H9 (cell line): Measurements from ENCODE around the gene NIM1K. TPM values are rescaled to one million over a fixed set of nuclear protein-coding genes. Genes with fewer than 3 reads are reported as not detected.

Source experiments
- DNase-seq: peaks from one replicate; pipeline ENCODE4 v3.0.0-alpha.2; 2017
- H2AFZ ChIP-seq: one replicate; pipeline ENCODE4 v1.6.1; 2013; ENCODE audit warnings: mild to moderate bottlenecking, low read length, control low read depth, moderate library complexity
- H2AK5ac ChIP-seq: 2 replicates; pipeline ENCODE4 v1.6.1; 2013; ENCODE audit warnings: low read length, control low read depth, mixed read lengths; ENCODE audit not compliant: insufficient read length
- H2BK120ac ChIP-seq: one replicate; pipeline ENCODE4 v1.6.1; 2013; ENCODE audit warnings: low read depth, mild to moderate bottlenecking, low read length, control low read depth, inconsistent platforms; ENCODE audit not compliant: poor library complexity, severe bottlenecking
- H2BK12ac ChIP-seq: 2 replicates; pipeline ENCODE4 v1.6.1; 2013; ENCODE audit warnings: low read length, control low read depth, mixed read lengths, low read depth; ENCODE audit not compliant: insufficient read length
- H2BK15ac ChIP-seq: 2 replicates; pipeline ENCODE4 v1.6.1; 2013; ENCODE audit warnings: low read depth, low read length, control low read depth
- H2BK20ac ChIP-seq: one replicate; pipeline ENCODE4 v1.6.1; 2013; ENCODE audit warnings: low read depth, mild to moderate bottlenecking, low read length, control low read depth, inconsistent platforms; ENCODE audit not compliant: poor library complexity, severe bottlenecking
- H2BK5ac ChIP-seq: 2 replicates; pipeline ENCODE4 v1.6.1; 2013; ENCODE audit warnings: low read length, control low read depth, mixed read lengths; ENCODE audit not compliant: insufficient read length
- H3K14ac ChIP-seq: 2 replicates; pipeline ENCODE4 v1.6.1; 2013; ENCODE audit warnings: low read length, control low read depth; ENCODE audit not compliant: insufficient read depth
- H3K18ac ChIP-seq: 2 replicates; pipeline ENCODE4 v1.6.1; 2013; ENCODE audit warnings: low read depth, mild to moderate bottlenecking, mixed read lengths, low read length, control low read depth; ENCODE audit not compliant: insufficient read length
- H3K23ac ChIP-seq: 2 replicates; pipeline ENCODE4 v1.6.1; 2013; ENCODE audit warnings: low read length, control low read depth, mixed read lengths, low read depth; ENCODE audit not compliant: insufficient read length
- H3K23me2 ChIP-seq: 2 replicates; pipeline ENCODE4 v1.6.1; 2013; ENCODE audit warnings: low read depth, mild to moderate bottlenecking, mixed read lengths, low read length, control low read depth; ENCODE audit not compliant: insufficient read length, poor library complexity, severe bottlenecking
- H3K27ac ChIP-seq: 2 replicates; pipeline ENCODE4 v1.5.1; 2013; ENCODE audit warnings: low read length, control low read depth, mixed read lengths, low read depth; ENCODE audit not compliant: insufficient read length
- H3K27me3 ChIP-seq: 2 replicates; pipeline ENCODE4 v1.6.1; 2013; ENCODE audit warnings: low read length, control low read depth, inconsistent platforms; ENCODE audit not compliant: insufficient read depth
- H3K4ac ChIP-seq: 2 replicates; pipeline ENCODE4 v1.6.1; 2013; ENCODE audit warnings: low read depth, mild to moderate bottlenecking, control low read depth, inconsistent platforms, low read length, moderate library complexity
- H3K4me1 ChIP-seq: 2 replicates; pipeline ENCODE4 v1.6.1; 2013; ENCODE audit warnings: low read length, control low read depth, inconsistent platforms; ENCODE audit not compliant: insufficient read depth
- H3K4me2 ChIP-seq: 2 replicates; pipeline ENCODE4 v1.6.1; 2013; ENCODE audit warnings: low read length, control low read depth, mixed read lengths; ENCODE audit not compliant: insufficient read length, insufficient read depth
- H3K56ac ChIP-seq: 2 replicates; pipeline ENCODE4 v1.6.1; 2013; ENCODE audit warnings: low read depth, mild to moderate bottlenecking, mixed read lengths, low read length, control low read depth; ENCODE audit not compliant: insufficient read length
- H3K79me1 ChIP-seq: 2 replicates; pipeline ENCODE4 v1.6.1; 2013; ENCODE audit warnings: low read depth, mild to moderate bottlenecking, moderate library complexity, low read length, control low read depth, inconsistent platforms; ENCODE audit not compliant: insufficient read depth, poor library complexity, severe bottlenecking
- H3K79me2 ChIP-seq: 2 replicates; pipeline ENCODE4 v1.6.1; 2013; ENCODE audit warnings: low read length, control low read depth, inconsistent platforms; ENCODE audit not compliant: insufficient read depth
- H3K9ac ChIP-seq: 2 replicates; pipeline ENCODE4 v1.6.1; 2013; ENCODE audit warnings: low read length, control low read depth, mixed read lengths; ENCODE audit not compliant: insufficient read length; ENCODE audit errors: extremely low read depth
- H3K9me3 ChIP-seq: one replicate; pipeline ENCODE4 v1.6.1; 2013; ENCODE audit warnings: low read depth, low read length, inconsistent platforms; ENCODE audit not compliant: control insufficient read depth
- H3T11ph ChIP-seq: one replicate; pipeline ENCODE4 v1.6.1; 2013; ENCODE audit warnings: mild to moderate bottlenecking, low read length, control low read depth, inconsistent platforms
- H4K20me1 ChIP-seq: one replicate; pipeline ENCODE4 v1.6.1; 2013; ENCODE audit not compliant: control insufficient read depth, insufficient read length, insufficient read depth
- H4K5ac ChIP-seq: 2 replicates; pipeline ENCODE4 v1.6.1; 2013; ENCODE audit warnings: low read depth, mild to moderate bottlenecking, mixed read lengths, low read length, control low read depth; ENCODE audit not compliant: insufficient read length
- H4K8ac ChIP-seq: replicated peaks from 2 replicates; pipeline ENCODE4 v1.6.1; 2013; ENCODE audit warnings: low read length, control low read depth, mixed read lengths, low read depth; ENCODE audit not compliant: insufficient read length
- H4K91ac ChIP-seq: 2 replicates; pipeline ENCODE4 v1.6.1; 2013; ENCODE audit warnings: low read depth, mild to moderate bottlenecking, moderate library complexity, mixed read lengths, low read length, control low read depth; ENCODE audit not compliant: insufficient read length
- H3K27ac Mint-ChIP-seq, 3 experiments: 2 replicates in 2 of 3; 3 replicates in 1 of 3; pipeline ENCODE4 v1.8.0; 2020 to 2021; ENCODE audit warnings: mixed read lengths in 3 of 3, mild to moderate bottlenecking in 1 of 3, moderate library complexity in 1 of 3
- H3K27me3 Mint-ChIP-seq: 2 replicates; pipeline ENCODE4 v1.8.0; 2021; ENCODE audit warnings: low read depth, mild to moderate bottlenecking, moderate library complexity, mixed read lengths
- H3K36me3 Mint-ChIP-seq, 3 experiments: 2 replicates in 2 of 3; 3 replicates in 1 of 3; pipeline ENCODE4 v1.8.0; 2020 to 2021; ENCODE audit warnings: low read depth in 3 of 3, mixed read lengths in 3 of 3; ENCODE audit not compliant: insufficient read depth in 1 of 3
- H3K4me1 Mint-ChIP-seq, 2 experiments: 2 replicates each; pipeline ENCODE4 v1.8.0; 2020; ENCODE audit warnings: mixed read lengths in 2 of 2
- H3K4me3 Mint-ChIP-seq, 2 experiments: 2 replicates in 1 of 2; 3 replicates in 1 of 2; pipeline ENCODE4 v1.8.0; 2020 to 2021; ENCODE audit warnings: mild to moderate bottlenecking in 2 of 2, mixed read lengths in 2 of 2, moderate library complexity in 1 of 2
- H3K9me3 Mint-ChIP-seq, 2 experiments: 2 replicates in 1 of 2; 3 replicates in 1 of 2; pipeline ENCODE4 v1.8.0; 2020; ENCODE audit warnings: mild to moderate bottlenecking in 2 of 2, mixed read lengths in 2 of 2, moderate library complexity in 1 of 2
- WGBS: extraction: QIAGEN DNeasy Blood & Tissue Kit; methylation state at CpG from one replicate; pipeline ENCODE4 v1.1.7; 2013; ENCODE audit warnings: missing lambda C conversion rate, low lambda C conversion rate, mixed read lengths; ENCODE audit not compliant: insufficient read length; ENCODE audit errors: extremely low coverage; 5-methylcytosine and 5-hydroxymethylcytosine counted together
- total RNA-seq: library from RNA; stranded (reverse); gene quantifications from 2 replicates; pipeline ENCODE4 v1.2.1, GENCODE V29; 2021
- TF ChIP-seq, protein P1 (sequence below): fragments of 200-600 bp; sonication (generic); conservative IDR thresholded peaks from 3 replicates; pipeline ENCODE4 v1.8.0; 2021; ENCODE audit warnings: antibody characterized with exemption, mild to moderate bottlenecking

The NIM1K gene
- total RNA-seq, 1 experiment from 2014 or later, result 0.07 TPM

DNA sequence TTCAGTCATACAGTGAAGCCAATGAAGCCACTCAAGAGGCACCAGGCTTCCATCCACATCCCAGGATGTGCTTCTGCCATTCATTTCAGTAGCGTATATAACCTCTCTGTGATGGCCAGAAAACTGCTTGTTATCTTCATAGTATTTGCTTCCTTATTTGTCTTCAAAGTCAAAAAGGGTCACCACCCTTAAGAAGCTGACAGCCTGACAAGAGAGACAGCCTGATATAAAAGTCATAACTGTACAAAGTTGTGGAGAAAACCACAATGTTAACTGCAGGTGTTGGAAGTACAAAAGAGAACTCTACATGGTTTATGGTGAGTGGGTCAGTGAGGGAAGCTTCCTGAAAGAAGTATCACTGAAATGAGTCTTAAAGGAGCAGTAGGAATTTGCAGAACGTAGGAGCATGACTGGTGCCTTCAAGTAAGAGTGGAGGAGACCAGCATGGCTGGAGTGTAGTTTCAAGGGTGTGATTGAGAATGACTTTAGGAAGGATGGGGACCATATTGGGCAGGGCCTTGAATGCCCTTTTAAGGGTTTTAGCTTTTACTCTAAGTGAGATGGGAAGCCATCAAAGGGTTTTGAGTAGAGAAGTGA, 33.7 kb downstream of the NIM1K start:
- no peaks in the 10 kb centered on the region for H3K9me3 ChIP-seq
- TF ChIP-seq, protein P1, sequence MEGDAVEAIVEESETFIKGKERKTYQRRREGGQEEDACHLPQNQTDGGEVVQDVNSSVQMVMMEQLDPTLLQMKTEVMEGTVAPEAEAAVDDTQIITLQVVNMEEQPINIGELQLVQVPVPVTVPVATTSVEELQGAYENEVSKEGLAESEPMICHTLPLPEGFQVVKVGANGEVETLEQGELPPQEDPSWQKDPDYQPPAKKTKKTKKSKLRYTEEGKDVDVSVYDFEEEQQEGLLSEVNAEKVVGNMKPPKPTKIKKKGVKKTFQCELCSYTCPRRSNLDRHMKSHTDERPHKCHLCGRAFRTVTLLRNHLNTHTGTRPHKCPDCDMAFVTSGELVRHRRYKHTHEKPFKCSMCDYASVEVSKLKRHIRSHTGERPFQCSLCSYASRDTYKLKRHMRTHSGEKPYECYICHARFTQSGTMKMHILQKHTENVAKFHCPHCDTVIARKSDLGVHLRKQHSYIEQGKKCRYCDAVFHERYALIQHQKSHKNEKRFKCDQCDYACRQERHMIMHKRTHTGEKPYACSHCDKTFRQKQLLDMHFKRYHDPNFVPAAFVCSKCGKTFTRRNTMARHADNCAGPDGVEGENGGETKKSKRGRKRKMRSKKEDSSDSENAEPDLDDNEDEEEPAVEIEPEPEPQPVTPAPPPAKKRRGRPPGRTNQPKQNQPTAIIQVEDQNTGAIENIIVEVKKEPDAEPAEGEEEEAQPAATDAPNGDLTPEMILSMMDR, result no peak

More for the DNA sequence above, 33.7 kb downstream of the NIM1K start:
- Histone ChIP-seq H3K4ac (no peak overlapping the region), H2AFZ (no peak overlapping the region), H3K4me1 (no peaks in the 10 kb centered on the region), H3K9ac (no peak overlapping the region), H3K23me2 (no peaks in the 10 kb centered on the region), H3K27ac (no peak overlapping the region), H2BK20ac (no peak overlapping the region), H2BK120ac (no peak overlapping the region), H3K79me2 (0 out of 2 replicates have a peak, but pooled peaks cover 2% of the 10 kb centered on the region), H3K14ac (no peak overlapping the region), H2BK12ac (no peak overlapping the region), H3K27me3 (no peaks in the 10 kb centered on the region; the same call in 1 of the 2 replicates), H3K18ac (no peak overlapping the region), H3K4me2 (no peak overlapping the region), H4K91ac (no peak overlapping the region), H3K23ac (no peak overlapping the region), H3K56ac (no peak overlapping the region), H3T11ph (no peak overlapping the region), H4K20me1 (no peaks in the 10 kb centered on the region), H4K8ac (no peak overlapping the region), H2AK5ac (no peak overlapping the region), H2BK5ac (no peak overlapping the region), H4K5ac (no peak overlapping the region), H2BK15ac (no peak overlapping the region), H3K79me1 (no peaks in the 10 kb centered on the region)
- DNase-seq, result no peak
- H3K9me3 Mint-ChIP-seq, result no peaks in the 10 kb centered on the region
- no peak overlapping the region for H3K4me3 Mint-ChIP-seq
- no peaks in the 10 kb centered on the region for H3K36me3 Mint-ChIP-seq
- WGBS, result no CpG with 5 or more reads among the region's 2 CpGs
- no peaks in the 10 kb centered on the region; the same call in 1 of the 2 replicates for H3K27me3 Mint-ChIP-seq
- no peaks in the 10 kb centered on the region for H3K4me1 Mint-ChIP-seq
- H3K27ac Mint-ChIP-seq, result no peak overlapping the region
